Measurements from ENCODE around the gene USP12. TPM values are rescaled to one million over a fixed set of nuclear protein-coding genes. Genes with fewer than 3 reads are reported as not detected.

USP12 gene
- total and polyA plus RNA-seq, 9 donors: 9.5 to 23.6 (median 19.2) TPM

DNA sequence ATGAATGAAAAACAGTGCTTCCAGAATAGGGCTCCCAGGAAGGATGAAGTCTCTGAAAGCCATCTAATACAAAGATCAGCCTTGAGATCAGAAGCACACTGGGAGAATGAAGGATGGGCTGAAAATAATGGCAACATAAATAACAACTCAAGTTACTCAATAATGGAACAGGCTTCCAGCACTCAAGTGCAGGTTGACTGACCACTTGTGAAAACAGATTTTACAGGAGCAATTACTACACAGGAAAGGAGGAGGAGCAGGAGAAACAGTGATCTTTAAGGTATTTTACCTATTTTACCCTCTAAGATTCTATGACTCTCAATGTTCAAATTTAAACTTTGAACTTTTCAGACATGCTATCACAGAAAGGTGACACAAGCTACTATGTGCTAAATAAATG, 106.0 kb downstream of the USP12 start:
- Histone ChIP-seq H3K27ac (no peak overlapping the region), H3K36me3 (no peaks in the 10 kb centered on the region), H3K27me3 (no peaks in the 10 kb centered on the region), H3K9me3 (no peaks in the 10 kb centered on the region), H3K4me3 (no peak overlapping the region), H3K4me1 (ENCODE audit: insufficient read depth) (no peaks in the 10 kb centered on the region)
- intact Hi-C loops (cut with DNase I): no loop called here
- no peak for TF ChIP-seq EP300 (IDR thresholded peaks at IDR 0.05)
- no peak for TF ChIP-seq POLR2A (IDR thresholded peaks at IDR 0.05)
- TF ChIP-seq, protein P1, sequence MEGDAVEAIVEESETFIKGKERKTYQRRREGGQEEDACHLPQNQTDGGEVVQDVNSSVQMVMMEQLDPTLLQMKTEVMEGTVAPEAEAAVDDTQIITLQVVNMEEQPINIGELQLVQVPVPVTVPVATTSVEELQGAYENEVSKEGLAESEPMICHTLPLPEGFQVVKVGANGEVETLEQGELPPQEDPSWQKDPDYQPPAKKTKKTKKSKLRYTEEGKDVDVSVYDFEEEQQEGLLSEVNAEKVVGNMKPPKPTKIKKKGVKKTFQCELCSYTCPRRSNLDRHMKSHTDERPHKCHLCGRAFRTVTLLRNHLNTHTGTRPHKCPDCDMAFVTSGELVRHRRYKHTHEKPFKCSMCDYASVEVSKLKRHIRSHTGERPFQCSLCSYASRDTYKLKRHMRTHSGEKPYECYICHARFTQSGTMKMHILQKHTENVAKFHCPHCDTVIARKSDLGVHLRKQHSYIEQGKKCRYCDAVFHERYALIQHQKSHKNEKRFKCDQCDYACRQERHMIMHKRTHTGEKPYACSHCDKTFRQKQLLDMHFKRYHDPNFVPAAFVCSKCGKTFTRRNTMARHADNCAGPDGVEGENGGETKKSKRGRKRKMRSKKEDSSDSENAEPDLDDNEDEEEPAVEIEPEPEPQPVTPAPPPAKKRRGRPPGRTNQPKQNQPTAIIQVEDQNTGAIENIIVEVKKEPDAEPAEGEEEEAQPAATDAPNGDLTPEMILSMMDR (IDR thresholded peaks at IDR 0.05): no peak
- no peak for DNase-seq

DNA sequence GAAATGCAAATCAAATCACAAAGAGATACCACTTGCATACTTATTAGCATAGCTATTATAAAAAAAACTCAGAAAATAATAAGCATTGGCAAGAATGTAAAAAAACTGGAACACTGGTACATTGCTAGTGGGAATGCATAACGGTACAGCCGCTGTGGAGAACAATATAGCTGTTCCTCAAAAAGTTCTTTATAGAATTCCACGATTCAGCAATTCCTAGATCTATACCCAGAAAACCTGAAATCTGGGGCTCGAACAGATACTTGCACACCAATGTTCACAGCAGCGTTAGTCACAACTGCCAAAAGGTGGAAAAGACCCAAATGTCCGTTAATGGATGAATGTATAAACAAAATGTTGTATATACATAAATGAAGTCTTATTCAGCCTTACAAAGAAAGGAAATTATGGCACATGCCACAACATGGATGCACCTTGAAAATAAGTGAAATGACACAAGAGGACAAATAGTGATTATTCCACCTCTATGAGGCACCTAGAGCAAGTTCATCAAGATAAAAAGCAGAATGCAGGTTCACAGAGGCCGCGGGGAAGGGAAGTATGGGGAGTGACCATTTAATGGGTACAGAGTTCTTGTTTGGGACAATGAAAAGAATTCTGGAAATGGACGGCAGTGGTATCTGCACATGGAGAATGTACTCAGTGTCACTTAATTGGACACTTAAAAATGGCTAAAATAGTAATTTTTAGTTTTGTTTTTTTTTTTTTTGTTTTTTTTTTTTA, 107.2 kb downstream of the USP12 start:
- no peaks in the 10 kb centered on the region for H3K4me1 ChIP-seq (ENCODE audit: insufficient read depth)
- WGBS, 3 donors: 83 to 86% (median 84%) methylated on average over 9 of the region's 9 CpGs

GRCh38 chr13:27057817-27058216, 113.8 kb downstream of the USP12 start:
- 96 to 100% (median 97%) methylated on average over 2 of the region's 2 CpGs for WGBS, 3 donors
- Histone ChIP-seq H3K36me3 (no peaks in the 10 kb centered on the region), H3K27me3 (no peaks in the 10 kb centered on the region), H3K9me3 (no peaks in the 10 kb centered on the region), H3K4me1 (ENCODE audit: insufficient read depth) (no peaks in the 10 kb centered on the region), H3K27ac (no peak overlapping the region), H3K4me3 (no peak overlapping the region)
- intact Hi-C loops (cut with DNase I): no loop called here
- DNase-seq: no peak
- TF ChIP-seq, protein P1 (IDR thresholded peaks at IDR 0.05): no peak
- TF ChIP-seq POLR2A (IDR thresholded peaks at IDR 0.05): no peak
- no peak for TF ChIP-seq EP300 (IDR thresholded peaks at IDR 0.05)

More for the DNA sequence above, 107.2 kb downstream of the USP12 start:
- H3K9me3 ChIP-seq: no peaks in the 10 kb centered on the region
- no peak overlapping the region for H3K4me3 ChIP-seq
- intact Hi-C loops (cut with DNase I): no loop called here
- H3K27ac ChIP-seq: no peak overlapping the region
- no peak for DNase-seq
- TF ChIP-seq POLR2A (IDR thresholded peaks at IDR 0.05): no peak
- TF ChIP-seq, protein P1 (IDR thresholded peaks at IDR 0.05): no peak
- no peak for TF ChIP-seq EP300 (IDR thresholded peaks at IDR 0.05)
- no peaks in the 10 kb centered on the region for H3K27me3 ChIP-seq
- no peaks in the 10 kb centered on the region for H3K36me3 ChIP-seq

- H3K4me1 ChIP-seq (ENCODE audit: insufficient read depth): no peaks in the 10 kb centered on the region
- no peak for TF ChIP-seq EP300 (IDR thresholded peaks at IDR 0.05)
- no peak overlapping the region for H3K27ac ChIP-seq
- no peak overlapping the region for H3K4me3 ChIP-seq
- no peaks in the 10 kb centered on the region for H3K9me3 ChIP-seq
- no peaks in the 10 kb centered on the region for H3K27me3 ChIP-seq
- intact Hi-C loops (cut with DNase I): no loop called here
- 73 to 78% (median 78%) methylated on average over 6 of the region's 6 CpGs for WGBS, 3 donors
- DNase-seq: no peak
- no peaks in the 10 kb centered on the region for H3K36me3 ChIP-seq
These were observed 116.1 kb downstream of the USP12 start for GRCh38 chr13:27055526-27055925.

DNA sequence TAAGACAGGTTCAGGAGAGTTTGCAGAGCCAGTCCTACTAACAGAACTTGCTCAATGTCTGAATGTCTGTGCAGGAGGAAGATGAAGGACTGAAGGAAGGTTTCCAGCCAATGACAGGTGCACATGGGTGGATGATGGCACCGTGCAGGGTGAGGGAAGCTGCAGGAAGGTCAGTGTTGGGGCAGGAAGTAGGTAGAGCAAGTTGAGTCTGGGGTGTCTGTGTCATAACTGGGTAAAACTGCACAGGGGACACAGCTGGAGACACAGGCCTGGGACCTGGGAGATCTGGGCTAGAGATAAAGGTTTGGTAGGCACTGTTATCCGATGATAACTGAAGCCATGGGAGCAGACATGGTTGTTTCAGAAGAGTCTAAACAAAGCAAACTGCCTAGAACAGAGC, 116.9 kb downstream of the USP12 start:
- intact Hi-C loops (cut with DNase I): no loop called here
- Histone ChIP-seq H3K27ac (no peak overlapping the region), H3K36me3 (no peaks in the 10 kb centered on the region), H3K4me3 (no peak overlapping the region), H3K9me3 (no peaks in the 10 kb centered on the region), H3K4me1 (ENCODE audit: insufficient read depth) (no peaks in the 10 kb centered on the region), H3K27me3 (no peaks in the 10 kb centered on the region)
- WGBS, 3 donors: 85 to 94% (median 85%) methylated on average over 2 of the region's 2 CpGs
- TF ChIP-seq, protein P1 (IDR thresholded peaks at IDR 0.05): no peak
- TF ChIP-seq EP300 (IDR thresholded peaks at IDR 0.05) (no peak), POLR2A (IDR thresholded peaks at IDR 0.05) (no peak)
- DNase-seq: no peak

All from ovary (tissue), 9 donors.